ENCODE data around the gene HLCS. TPM values are rescaled to one million over a fixed set of nuclear protein-coding genes. Genes with fewer than 3 reads are reported as not detected.
"Not testable (repeated sequence)": the region's sequence is repeated elsewhere in the genome, so short reads cannot be mapped to it uniquely, and the experiment has no call there.

The HLCS gene
- 10 to 100 TPM in 7 of 8 experiments, 1 to 10 TPM in 1; 8.7 to 19.0 (median 18.1) TPM for total RNA-seq

DNA sequence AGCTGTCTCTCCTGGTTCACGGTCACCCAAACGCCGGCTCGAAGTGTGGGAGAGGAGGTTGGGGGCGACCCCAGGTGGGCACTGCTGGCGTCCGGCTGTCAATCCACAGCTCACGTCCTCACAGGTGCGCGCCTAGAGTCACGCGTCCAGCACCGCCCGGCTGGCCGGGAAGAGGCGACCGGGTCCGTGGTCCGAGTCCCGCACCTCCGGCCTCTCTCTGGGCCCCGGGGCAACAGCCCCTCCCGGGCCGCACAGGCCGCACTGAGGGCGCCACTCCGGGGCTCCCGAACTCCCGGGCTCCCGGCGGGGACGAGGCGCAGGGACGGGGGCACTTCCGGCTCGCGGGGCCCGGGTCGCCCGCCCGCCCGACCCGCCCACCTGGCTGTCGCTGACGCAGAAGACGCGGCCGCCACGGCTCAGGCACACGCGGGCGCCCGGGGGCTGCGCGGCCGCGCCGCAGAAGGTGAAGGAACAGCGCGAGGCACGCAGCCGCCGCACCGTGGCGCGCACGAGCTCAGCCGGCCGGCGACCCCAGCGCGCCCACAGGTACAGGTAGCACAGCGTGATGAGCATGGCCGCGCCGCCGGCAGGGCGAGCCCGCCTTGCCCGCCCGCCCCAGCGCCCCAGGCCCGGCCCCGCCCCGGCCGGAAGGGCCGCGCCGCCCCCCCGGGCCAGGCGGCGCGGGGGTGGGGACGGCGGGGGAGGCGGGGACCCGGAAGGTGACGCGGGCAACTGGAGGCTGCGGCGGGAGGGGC lies at the start of gene HLCS:
Gene HLCS, minus strand, starts transcription at position 604 of the 755 bp plus-strand sequence. Its CDS starts 31 bp downstream, at position 573.
- peak; percentile 78 to 89 (median 81) for ATAC-seq (replicated peaks in 6 of 8)
- in situ Hi-C loops (cut with MboI; ENCODE audit: low pct_unique_long_range_greater_than_20kb in 2 of 9, low sequenced_read_pairs in 9 of 9, unreplicated experiment in 9 of 9): no loop called here
- Histone ChIP-seq H3K4me1 (replicated peaks in 1 of 2) (peaks cover 8 to 16% of the 10 kb centered on the region in 2 donors), H3K27ac (peak within 1 kb of the TSS; percentile 75 to 92), H3K4me3 (peak within 1 kb of the TSS; percentile 40 to 70 (median 63))
- 0 to 7% methylated on average over 1 to 6 of the region's 101 CpGs; no CpG with 5 or more reads in 8 of the 10 experiments for WGBS, 10 experiments

DNA sequence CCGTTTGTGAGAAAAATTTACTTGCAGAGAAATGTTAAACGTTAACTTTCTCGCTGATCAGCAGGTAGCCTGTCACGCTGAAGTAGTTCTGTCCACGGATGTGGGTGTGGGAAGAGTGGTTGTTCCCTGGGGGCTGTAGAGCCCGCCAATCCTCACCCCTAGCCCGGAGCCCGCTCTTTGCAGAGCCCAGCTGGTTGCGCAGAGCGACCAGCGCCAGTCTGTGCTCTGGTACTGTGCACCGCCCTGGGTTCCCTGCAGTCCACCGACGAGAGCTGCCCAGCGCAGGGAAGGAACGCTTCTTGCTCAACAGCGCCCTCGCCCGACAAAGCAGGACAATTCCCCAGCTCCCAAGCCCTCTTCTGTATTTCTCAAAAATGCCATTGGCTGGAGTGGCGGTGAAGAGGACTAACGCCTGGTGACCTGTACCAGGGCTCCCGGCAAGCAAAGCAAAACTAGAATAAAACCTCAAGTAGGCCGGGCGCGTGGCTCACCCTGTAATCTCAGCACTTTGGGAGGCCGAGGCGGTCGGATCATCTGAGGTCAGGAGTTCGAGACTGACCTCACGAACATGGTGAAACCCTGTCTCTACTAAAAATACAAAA lies 43.4 kb upstream of the HLCS start:
- ATAC-seq (replicated peaks in 6 of 8): peak; percentile 79 to 98 (median 90)
- Histone ChIP-seq H3K4me3 (peak overlapping the region in 1 of 5 donors; percentile 16), H3K4me1 (replicated peaks in 1 of 2) (no peaks in the 10 kb centered on the region), H3K27ac (no peak overlapping the region)
- in situ Hi-C loops (cut with MboI; ENCODE audit: low pct_unique_long_range_greater_than_20kb in 2 of 9, low sequenced_read_pairs in 9 of 9, unreplicated experiment in 9 of 9): no loop called here
- WGBS, 10 experiments: 0 to 100% (median 41%) methylated on average over 1 to 21 of the region's 30 CpGs; no CpG with 5 or more reads in 2 of the 10 experiments

DNA sequence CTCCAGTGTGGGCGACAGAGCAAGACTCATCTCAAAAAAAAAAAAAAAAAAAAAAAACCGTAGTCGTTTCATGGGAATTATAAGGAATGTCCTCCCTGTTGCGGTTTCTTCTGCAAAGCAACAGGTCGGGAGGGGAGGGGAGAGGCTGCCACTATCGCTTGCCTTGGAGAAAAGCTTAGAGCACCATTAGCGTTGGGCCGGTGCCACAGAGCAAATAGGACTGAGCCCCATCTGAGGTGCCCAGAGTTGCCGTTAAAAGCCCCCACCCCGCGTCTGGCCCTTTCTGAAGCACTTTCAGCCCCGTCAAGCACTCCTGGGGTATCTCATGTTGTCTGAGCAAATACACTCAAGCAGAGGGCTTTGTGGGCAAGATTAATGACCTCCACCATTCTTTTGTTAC lies 42.3 kb upstream of the HLCS start:
- 9 to 100% (median 32%) methylated on average over 1 to 8 of the region's 12 CpGs; no CpG with 5 or more reads in 3 of the 10 experiments for WGBS, 10 experiments
- Histone ChIP-seq H3K4me3 (no peak overlapping the region), H3K27ac (no peak overlapping the region), H3K4me1 (replicated peaks in 1 of 2) (no peaks in the 10 kb centered on the region)
- in situ Hi-C loops (cut with MboI; ENCODE audit: low pct_unique_long_range_greater_than_20kb in 2 of 9, low sequenced_read_pairs in 9 of 9, unreplicated experiment in 9 of 9): no loop called here
- ATAC-seq (replicated peaks in 6 of 8): peak in 3 of 8 experiments; percentile 36 to 85 (median 45)

DNA sequence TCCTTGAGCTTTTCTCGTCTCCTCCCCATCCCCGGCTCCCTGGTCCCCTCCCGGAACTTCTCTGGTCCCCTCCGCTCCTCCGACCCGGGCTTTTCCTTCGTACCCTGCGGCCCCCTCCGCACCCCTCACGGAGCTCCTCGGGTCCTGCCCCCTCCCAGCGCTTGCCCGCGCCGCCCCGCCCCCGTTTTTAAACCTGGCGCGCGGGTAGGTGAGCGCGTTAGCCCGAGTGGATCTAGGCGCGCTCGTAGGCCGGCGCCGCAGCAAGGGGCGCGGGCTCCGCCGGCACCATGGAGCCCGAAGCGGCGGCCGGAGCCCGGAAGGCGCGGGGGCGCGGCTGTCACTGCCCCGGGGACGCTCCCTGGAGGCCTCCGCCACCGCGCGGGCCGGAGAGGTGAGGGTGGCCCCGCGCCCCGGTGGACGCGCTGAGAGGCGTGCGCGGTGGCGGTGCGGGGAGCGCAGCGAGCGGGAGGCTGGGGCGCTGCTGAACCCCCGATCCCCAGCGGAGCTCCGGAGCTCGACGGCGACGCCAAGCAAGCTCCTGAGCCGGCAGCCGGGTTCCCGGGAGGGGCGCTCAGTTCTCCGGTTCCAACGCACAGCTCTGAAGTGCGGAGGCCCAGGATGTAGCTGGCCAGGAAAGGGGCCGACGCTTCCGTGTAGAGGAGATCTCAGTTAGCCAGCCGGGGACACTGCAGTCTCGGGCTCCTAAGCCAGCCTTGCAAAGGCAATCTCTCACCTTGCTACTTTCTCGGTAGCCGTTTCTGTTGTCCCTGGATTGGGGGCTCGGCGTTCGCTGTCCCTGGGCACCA lies 40.2 kb upstream of the HLCS start, which contains the start of gene RIPPLY3:
Gene RIPPLY3, plus strand, starts transcription at position 217 of the 806 bp plus-strand sequence. Its CDS starts 71 bp downstream, at position 288.
- H3K4me1 ChIP-seq (replicated peaks in 1 of 2): no peaks in the 10 kb centered on the region
- 0 to 61% (median 42%) methylated on average over 1 to 14 of the region's 87 CpGs; no CpG with 5 or more reads in 6 of the 10 experiments for WGBS, 10 experiments
- H3K27ac ChIP-seq: no peak within 1 kb of the TSS
- peak in 7 of 8 experiments; percentile 10 to 66 (median 36) for ATAC-seq (replicated peaks in 6 of 8)
- peak within 1 kb of the TSS; percentile 29 to 40 (median 39) for H3K4me3 ChIP-seq
- in situ Hi-C loops (cut with MboI; ENCODE audit: low pct_unique_long_range_greater_than_20kb in 2 of 9, low sequenced_read_pairs in 9 of 9, unreplicated experiment in 9 of 9): no loop called here

DNA sequence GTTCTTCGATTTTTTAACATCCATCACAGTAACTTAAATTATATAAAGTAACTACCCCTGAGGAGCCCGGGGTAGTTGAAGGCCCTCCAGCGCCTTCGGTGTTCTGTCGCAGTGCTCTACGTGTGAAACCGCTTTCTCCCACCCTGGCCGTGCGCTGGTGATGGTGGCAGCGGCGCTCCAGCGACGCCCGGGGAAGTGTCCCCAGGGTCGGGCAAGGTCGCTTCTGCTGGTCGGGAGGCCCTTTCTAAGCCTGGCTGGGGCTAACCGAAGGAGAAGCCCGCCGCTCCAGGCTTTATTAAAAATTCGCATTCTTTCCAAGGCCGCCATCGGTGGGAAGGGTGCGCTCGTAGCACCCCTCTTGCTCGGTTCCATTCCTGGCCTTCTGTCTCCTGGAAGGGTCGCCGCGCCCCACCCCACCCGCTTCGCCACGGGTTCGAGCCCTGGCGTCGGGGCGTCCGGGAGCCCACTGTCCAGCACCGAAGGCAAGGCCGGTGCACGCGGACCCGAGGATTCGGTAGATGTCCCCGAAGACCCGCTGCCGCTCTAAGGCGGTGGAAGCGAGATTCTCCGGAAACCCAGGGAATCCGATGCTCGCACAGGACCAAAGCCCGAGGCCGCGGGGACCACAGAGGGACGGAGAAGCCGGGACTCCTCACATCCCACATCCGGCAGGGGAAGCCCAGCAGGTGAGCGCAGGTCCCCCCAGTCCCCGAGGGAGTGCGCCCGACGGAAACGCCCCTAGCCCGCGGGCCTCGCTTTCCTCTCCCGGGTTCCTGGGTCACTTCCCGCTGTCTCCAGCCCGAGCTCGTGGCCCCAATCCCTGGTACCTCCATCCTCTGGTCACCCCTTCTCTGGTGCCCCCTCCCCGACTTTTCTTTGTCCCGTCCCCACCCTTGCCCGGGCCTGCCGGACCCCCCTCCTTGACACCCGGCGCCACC lies 39.3 kb upstream of the HLCS start:
- in situ Hi-C loops (cut with MboI; ENCODE audit: low pct_unique_long_range_greater_than_20kb in 2 of 9, low sequenced_read_pairs in 9 of 9, unreplicated experiment in 9 of 9): no loop called here
- WGBS, 10 experiments: 0 to 88% (median 79%) methylated on average over 2 to 9 of the region's 76 CpGs; no CpG with 5 or more reads in 2 of the 10 experiments
- no peaks in the 10 kb centered on the region for H3K4me1 ChIP-seq (replicated peaks in 1 of 2)
- no peak for ATAC-seq (replicated peaks in 6 of 8)
- peak overlapping the region; percentile 29 to 40 (median 39) for H3K4me3 ChIP-seq
- no peak overlapping the region for H3K27ac ChIP-seq

DNA sequence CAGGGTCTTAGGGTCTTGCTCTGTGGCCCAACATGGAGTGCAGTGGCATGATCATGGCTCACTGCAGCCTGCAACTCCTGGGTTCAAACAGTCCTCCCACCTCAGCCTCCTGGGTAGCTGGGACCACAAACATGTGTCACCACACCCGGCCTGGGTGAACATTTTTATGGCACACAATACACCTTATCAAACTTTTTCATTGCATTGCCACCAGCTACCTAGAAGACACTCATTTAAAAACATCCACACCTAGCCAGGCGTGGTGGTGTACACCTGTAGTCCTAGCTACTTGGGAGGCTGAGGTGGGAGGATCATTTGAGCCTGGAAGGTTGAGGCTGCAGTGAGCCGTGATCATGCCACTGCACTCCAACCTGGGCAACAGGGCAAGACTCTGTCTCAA lies 37.4 kb upstream of the HLCS start:
- WGBS, 10 experiments: 50 to 100% (median 95%) methylated on average over 1 to 2 of the region's 3 CpGs; no CpG with 5 or more reads in 2 of the 10 experiments
- H3K27ac ChIP-seq; H3K4me1 ChIP-seq (replicated peaks in 1 of 2); in situ Hi-C loops (cut with MboI; ENCODE audit: low pct_unique_long_range_greater_than_20kb in 2 of 9, low sequenced_read_pairs in 9 of 9, unreplicated experiment in 9 of 9); H3K4me3 ChIP-seq; ATAC-seq (replicated peaks in 6 of 8): not testable (repeated sequence)

DNA sequence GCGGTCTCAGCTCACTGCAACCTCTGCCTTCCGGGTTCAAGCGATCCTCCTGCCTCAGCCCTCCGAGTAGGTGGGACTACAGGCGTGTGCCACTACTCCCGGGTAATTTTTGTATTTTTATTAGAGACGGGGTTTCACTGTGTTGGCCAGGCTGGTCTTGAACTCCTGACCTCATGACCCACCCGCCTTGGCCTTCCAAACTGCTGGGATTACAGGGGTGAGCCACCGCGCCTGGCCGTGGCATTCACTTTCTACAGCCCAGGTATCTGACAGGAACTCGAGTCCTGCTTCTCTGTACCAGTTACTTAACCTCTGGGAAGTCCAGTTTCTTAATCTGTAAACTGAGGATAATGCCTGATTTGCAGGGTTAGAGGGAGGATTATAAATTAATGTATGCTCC lies 36.4 kb upstream of the HLCS start:
- H3K27ac ChIP-seq; ATAC-seq (replicated peaks in 6 of 8); H3K4me3 ChIP-seq; in situ Hi-C loops (cut with MboI; ENCODE audit: low pct_unique_long_range_greater_than_20kb in 2 of 9, low sequenced_read_pairs in 9 of 9, unreplicated experiment in 9 of 9); H3K4me1 ChIP-seq (replicated peaks in 1 of 2): not testable (repeated sequence)
- 79 to 100% (median 96%) methylated on average over 1 to 11 of the region's 12 CpGs for WGBS, 10 experiments

DNA sequence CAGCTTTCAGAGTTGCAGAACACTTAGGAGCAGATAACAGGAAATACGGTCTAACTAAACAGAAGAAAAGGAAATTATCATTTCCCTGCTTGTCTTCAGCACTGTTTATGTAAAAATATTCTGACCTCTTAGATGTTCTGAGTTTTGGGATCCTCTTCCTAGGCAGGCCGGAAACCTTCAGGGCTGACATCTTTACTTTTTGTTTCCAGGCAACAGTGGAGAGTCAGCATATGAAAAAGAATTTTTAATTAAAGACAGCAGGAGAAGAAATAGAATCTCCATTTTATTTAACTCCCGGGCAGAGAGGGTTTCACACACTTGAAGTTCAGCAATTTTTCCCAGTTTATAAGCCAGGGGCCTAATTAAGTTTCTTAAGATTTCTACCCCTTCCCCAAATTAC lies 35.0 kb upstream of the HLCS start:
- WGBS, 10 experiments: 4 to 88% (median 27%) methylated on average over 1 to 3 of the region's 3 CpGs
- H3K27ac ChIP-seq: no peak overlapping the region
- peak in 3 of 8 experiments; percentile 69 to 85 (median 82) for ATAC-seq (replicated peaks in 6 of 8)
- in situ Hi-C loops (cut with MboI; ENCODE audit: low pct_unique_long_range_greater_than_20kb in 2 of 9, low sequenced_read_pairs in 9 of 9, unreplicated experiment in 9 of 9): no loop called here
- no peak overlapping the region for H3K4me3 ChIP-seq
- H3K4me1 ChIP-seq (replicated peaks in 1 of 2): no peaks in the 10 kb centered on the region

DNA sequence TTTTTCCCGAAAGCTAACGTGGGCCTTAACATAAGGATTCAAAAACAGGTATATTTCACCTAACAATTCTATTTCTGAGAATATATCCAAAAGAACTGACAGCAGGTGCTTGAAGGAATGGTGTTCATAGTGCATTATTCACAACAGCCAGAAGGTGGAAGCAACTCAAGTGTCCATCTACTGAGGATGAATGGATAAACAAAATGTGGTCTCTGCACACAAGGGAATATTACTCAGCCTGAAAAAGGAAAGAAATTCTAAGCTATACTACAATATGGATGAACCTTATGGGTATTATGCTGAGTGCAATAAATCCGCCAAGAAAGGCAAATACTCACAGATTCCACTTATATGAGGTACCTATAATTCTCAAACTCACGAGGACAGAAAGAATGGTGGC lies 33.9 kb upstream of the HLCS start:
- no peaks in the 10 kb centered on the region for H3K4me1 ChIP-seq (replicated peaks in 1 of 2)
- in situ Hi-C loops (cut with MboI; ENCODE audit: low pct_unique_long_range_greater_than_20kb in 2 of 9, low sequenced_read_pairs in 9 of 9, unreplicated experiment in 9 of 9): no loop called here
- no peak overlapping the region for H3K27ac ChIP-seq
- H3K4me3 ChIP-seq: no peak overlapping the region
- ATAC-seq (replicated peaks in 6 of 8): no peak
- WGBS, 10 experiments: 33 to 100% (median 75%) methylated on average over 1 to 4 of the region's 4 CpGs

DNA sequence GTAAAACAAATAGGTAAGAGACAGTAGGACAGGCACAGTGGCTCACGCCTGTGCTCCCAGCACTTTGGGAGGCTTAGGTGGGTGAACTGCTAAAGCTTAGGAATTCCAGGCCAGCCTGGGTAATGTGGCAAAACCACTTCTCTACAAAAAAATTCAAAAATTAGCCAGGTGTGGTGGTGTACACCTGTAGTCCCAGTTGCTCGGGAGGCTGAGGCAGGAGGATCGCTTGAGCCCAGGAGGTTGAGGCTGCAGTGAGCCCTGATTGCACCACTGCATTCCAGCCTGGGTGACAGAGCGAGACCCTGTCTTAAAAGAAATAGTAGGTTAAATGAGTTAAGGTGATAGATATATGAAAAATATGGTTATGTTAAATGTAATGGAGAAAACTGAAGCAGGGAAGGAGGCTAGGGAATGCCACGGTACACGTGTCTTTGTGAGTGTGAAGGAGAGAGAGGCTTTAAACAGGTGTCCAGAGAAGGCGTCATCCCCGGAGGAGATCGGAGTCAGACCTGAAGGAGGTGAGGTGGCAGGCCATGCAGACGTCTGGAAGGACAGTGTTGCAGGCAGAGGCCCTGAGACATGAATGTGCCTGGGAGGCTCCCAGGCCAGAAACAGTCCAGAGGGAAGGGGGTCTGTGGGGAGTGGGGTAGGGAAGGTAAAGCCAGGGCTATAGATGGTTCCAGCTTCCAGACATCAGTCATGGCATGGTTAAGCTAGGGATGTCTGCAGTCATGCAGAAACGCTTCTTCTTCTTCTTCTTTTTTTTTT lies 32.8 kb upstream of the HLCS start:
- in situ Hi-C loops (cut with MboI; ENCODE audit: low pct_unique_long_range_greater_than_20kb in 2 of 9, low sequenced_read_pairs in 9 of 9, unreplicated experiment in 9 of 9): no loop called here
- WGBS, 10 experiments: 63 to 100% (median 84%) methylated on average over 2 to 7 of the region's 11 CpGs; no CpG with 5 or more reads in 2 of the 10 experiments
- Histone ChIP-seq H3K27ac (no peak overlapping the region), H3K4me1 (replicated peaks in 1 of 2) (no peaks in the 10 kb centered on the region), H3K4me3 (no peak overlapping the region)
- no peak for ATAC-seq (replicated peaks in 6 of 8)

DNA sequence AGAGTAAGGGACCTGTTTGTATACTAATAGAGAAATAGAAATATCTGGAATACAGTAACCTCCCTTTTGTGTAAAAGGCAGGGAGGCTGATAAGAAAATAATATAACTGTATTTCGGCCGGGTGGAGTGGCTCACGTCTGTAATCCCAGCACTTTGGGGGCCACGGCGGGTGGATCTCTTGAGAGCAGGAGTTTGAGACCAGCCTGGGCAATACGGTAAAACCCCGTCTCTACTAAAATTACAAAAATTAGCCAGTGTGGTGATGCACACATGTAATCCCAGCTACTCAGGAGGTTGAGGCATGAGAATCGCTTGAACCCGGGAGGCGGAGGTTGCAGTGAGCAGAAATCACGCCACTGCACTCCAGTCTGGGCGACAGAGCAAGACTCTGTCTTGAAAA lies 28.8 kb upstream of the HLCS start:
- H3K4me3 ChIP-seq; ATAC-seq (replicated peaks in 6 of 8); in situ Hi-C loops (cut with MboI; ENCODE audit: low pct_unique_long_range_greater_than_20kb in 2 of 9, low sequenced_read_pairs in 9 of 9, unreplicated experiment in 9 of 9); H3K27ac ChIP-seq; H3K4me1 ChIP-seq (replicated peaks in 1 of 2): not testable (repeated sequence)
- 87 to 100% (median 93%) methylated on average over 1 to 12 of the region's 12 CpGs; no CpG with 5 or more reads in 1 of the 10 experiments for WGBS, 10 experiments
